ENCODE measurements around the gene SNN.

The SNN gene

GRCh38 chr16:11630046-11630767 lies 38.0 kb upstream of the SNN start:
- Mint-ChIP-seq H3K4me1 (ENCODE audit: low read depth) (peaks cover 40% of the 10 kb centered on the region), H3K4me3 (no peak overlapping the region), H3K27ac (peak overlapping the region; percentile 10)

DNA sequence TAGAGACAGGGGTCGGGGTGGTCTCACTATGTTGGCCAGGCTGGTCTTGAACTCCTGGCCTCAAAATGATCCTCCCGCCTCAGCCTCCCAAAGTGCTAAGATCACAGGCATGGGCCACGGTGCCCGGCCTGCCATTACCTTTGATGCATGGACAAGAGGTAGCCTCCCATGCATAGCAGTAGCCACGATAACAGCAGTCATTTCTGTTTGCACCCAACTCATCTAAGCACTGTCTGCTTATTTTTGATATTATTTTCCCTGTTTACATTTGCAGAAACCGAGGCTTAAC lies 37.5 kb upstream of the SNN start:
- peaks cover 38% of the 10 kb centered on the region for H3K4me1 Mint-ChIP-seq (ENCODE audit: low read depth)
- H3K36me3 Mint-ChIP-seq, result no peaks in the 10 kb centered on the region
- no peaks in the 10 kb centered on the region for H3K27me3 Mint-ChIP-seq
- no peak overlapping the region for H3K27ac Mint-ChIP-seq
- H3K4me3 Mint-ChIP-seq, result no peak overlapping the region
- H3K9me3 Mint-ChIP-seq (ENCODE audit: low read depth), result no peaks in the 10 kb centered on the region

More at GRCh38 chr16:11630046-11630767, 38.0 kb upstream of the SNN start:
- no peaks in the 10 kb centered on the region for H3K9me3 Mint-ChIP-seq (ENCODE audit: low read depth)
- H3K27me3 Mint-ChIP-seq, result no peaks in the 10 kb centered on the region
- no peaks in the 10 kb centered on the region for H3K36me3 Mint-ChIP-seq

- H3K4me1 Mint-ChIP-seq (ENCODE audit: low read depth), result peaks cover 39% of the 10 kb centered on the region
- no peak overlapping the region for H3K27ac Mint-ChIP-seq
- H3K27me3 Mint-ChIP-seq, result no peaks in the 10 kb centered on the region
Observed at GRCh38 chr16:11631214-11631613, 37.0 kb upstream of the SNN start.

DNA sequence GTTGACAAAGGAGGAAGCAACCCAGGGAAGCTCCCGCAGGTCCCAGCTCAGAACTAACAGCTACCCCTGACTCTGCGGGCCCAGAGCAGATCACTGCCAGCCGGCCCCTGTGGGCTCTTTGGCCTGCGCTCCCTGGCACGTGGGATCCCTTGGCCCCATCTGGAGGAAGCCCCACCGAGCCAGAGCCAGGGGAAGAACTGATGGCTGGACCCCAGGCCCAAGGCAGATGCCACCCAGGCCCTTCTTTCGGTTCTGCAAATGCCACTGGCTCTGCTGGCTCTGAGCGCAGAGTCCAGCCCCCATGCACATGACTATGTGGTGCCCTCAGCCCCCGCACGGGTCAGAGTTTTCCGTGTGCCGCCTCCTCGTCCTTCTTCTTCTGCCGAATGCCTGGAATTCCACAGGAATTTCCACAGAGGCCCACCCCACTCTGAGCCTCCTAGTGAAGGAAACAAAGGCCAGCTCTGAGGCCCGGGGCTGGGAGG lies 35.8 kb upstream of the SNN start:
- H3K9me3 Mint-ChIP-seq (ENCODE audit: low read depth), result no peaks in the 10 kb centered on the region
- no peaks in the 10 kb centered on the region for H3K27me3 Mint-ChIP-seq
- no peaks in the 10 kb centered on the region for H3K36me3 Mint-ChIP-seq
- no peak overlapping the region for H3K4me3 Mint-ChIP-seq
- peaks cover 39% of the 10 kb centered on the region for H3K4me1 Mint-ChIP-seq (ENCODE audit: low read depth)
- H3K27ac Mint-ChIP-seq, result no peak overlapping the region

More at GRCh38 chr16:11631214-11631613, 37.0 kb upstream of the SNN start:
- Mint-ChIP-seq H3K4me3 (no peak overlapping the region), H3K9me3 (ENCODE audit: low read depth) (no peaks in the 10 kb centered on the region), H3K36me3 (no peaks in the 10 kb centered on the region)

- Mint-ChIP-seq H3K36me3 (no peaks in the 10 kb centered on the region), H3K9me3 (ENCODE audit: low read depth) (no peaks in the 10 kb centered on the region), H3K4me3 (no peak overlapping the region), H3K4me1 (ENCODE audit: low read depth) (peaks cover 37% of the 10 kb centered on the region), H3K27ac (no peak overlapping the region), H3K27me3 (no peaks in the 10 kb centered on the region)
Observed at GRCh38 chr16:11633113-11633512, 35.1 kb upstream of the SNN start.

DNA sequence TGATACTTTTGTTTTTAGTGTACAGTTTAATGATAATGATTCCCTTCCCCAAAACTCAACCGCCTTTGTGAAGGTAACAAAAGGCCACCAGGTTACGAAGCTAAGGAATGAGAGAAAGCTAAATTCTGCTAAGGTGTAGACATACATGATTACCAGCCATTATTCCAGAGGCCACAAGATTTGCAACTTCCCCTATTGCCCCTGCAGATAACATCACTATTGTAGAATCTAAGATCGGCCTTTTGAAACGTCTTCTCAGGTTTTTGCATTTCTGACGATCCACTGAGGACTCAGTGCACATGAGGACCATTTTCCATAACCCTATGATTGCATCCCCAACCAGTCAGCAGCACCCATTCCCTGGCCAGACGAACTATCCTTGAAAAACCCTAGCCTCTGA lies 33.9 kb upstream of the SNN start:
- H3K4me1 Mint-ChIP-seq (ENCODE audit: low read depth), result peaks cover 31% of the 10 kb centered on the region
- H3K27ac Mint-ChIP-seq, result no peak overlapping the region

DNA sequence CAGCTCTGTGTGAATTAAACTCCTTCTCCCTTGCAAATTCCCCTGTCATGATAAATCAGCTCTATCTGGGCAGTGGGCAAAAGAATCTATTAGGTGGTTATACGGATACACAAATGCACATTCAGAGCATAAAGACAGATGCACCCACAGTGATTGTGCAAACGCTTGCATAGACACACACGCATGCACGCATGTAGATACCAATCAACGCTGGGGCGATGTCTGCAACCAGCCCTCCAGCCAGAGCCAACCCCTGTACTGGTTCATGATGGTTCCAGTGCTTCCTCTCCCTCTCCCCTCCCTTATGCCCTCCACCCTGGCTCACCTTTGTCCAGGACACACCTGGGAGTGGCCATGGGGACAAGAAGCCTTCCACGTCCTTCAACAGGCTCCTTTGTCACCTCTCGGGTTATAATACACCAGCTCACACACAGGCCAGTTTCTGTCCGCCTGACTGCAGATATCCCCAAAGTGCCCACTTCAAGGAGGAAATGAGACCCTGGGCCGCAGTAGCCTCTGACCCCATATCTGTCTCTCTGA lies 33.1 kb upstream of the SNN start:
- peaks cover 25% of the 10 kb centered on the region for H3K4me1 Mint-ChIP-seq (ENCODE audit: low read depth)
- H3K4me3 Mint-ChIP-seq, result no peak overlapping the region
- H3K27me3 Mint-ChIP-seq, result no peaks in the 10 kb centered on the region
- no peaks in the 10 kb centered on the region for H3K9me3 Mint-ChIP-seq (ENCODE audit: low read depth)
- H3K36me3 Mint-ChIP-seq, result no peaks in the 10 kb centered on the region
- H3K27ac Mint-ChIP-seq, result no peak overlapping the region

More for the DNA sequence above, 33.9 kb upstream of the SNN start:
- Mint-ChIP-seq H3K27me3 (no peaks in the 10 kb centered on the region), H3K4me3 (no peak overlapping the region), H3K36me3 (no peaks in the 10 kb centered on the region), H3K9me3 (ENCODE audit: low read depth) (no peaks in the 10 kb centered on the region)

GRCh38 chr16:11635679-11636171 lies 32.5 kb upstream of the SNN start:
- no peak overlapping the region for H3K4me3 Mint-ChIP-seq
- H3K36me3 Mint-ChIP-seq, result no peaks in the 10 kb centered on the region
- H3K4me1 Mint-ChIP-seq (ENCODE audit: low read depth), result peaks cover 21% of the 10 kb centered on the region
- no peak overlapping the region for H3K27ac Mint-ChIP-seq
- H3K27me3 Mint-ChIP-seq, result no peaks in the 10 kb centered on the region
- no peaks in the 10 kb centered on the region for H3K9me3 Mint-ChIP-seq (ENCODE audit: low read depth)

DNA sequence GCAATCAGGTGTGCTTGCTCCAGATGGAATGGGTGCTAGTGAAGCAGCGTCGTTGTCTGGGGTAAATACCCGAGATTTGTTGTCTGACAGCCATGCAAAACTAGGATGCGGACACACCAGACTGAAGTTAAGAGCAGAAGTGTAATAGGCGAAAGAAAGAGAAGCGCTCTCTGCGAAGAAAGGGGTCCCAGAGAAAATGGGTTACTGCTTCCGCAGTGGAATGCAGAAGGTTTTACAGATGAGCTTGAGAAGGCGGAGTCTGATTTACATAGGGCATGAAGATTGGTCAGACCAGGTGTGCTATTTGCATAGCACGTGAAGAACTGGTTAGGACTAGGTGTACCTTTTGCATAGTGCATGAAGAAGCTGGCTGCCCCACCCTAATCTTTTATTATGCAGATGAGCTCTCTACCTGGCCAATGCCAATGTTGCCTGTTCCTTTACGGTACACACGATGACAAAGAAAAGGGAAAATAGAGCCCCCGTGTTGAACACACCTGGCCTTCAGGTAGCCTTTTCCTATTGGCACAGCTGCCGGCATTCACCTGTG lies 32.0 kb upstream of the SNN start:
- H3K9me3 Mint-ChIP-seq (ENCODE audit: low read depth), result no peaks in the 10 kb centered on the region
- H3K4me3 Mint-ChIP-seq, result no peak overlapping the region
- H3K27ac Mint-ChIP-seq, result no peak overlapping the region
- peaks cover 22% of the 10 kb centered on the region for H3K4me1 Mint-ChIP-seq (ENCODE audit: low read depth)
- H3K27me3 Mint-ChIP-seq, result no peaks in the 10 kb centered on the region
- no peaks in the 10 kb centered on the region for H3K36me3 Mint-ChIP-seq

DNA sequence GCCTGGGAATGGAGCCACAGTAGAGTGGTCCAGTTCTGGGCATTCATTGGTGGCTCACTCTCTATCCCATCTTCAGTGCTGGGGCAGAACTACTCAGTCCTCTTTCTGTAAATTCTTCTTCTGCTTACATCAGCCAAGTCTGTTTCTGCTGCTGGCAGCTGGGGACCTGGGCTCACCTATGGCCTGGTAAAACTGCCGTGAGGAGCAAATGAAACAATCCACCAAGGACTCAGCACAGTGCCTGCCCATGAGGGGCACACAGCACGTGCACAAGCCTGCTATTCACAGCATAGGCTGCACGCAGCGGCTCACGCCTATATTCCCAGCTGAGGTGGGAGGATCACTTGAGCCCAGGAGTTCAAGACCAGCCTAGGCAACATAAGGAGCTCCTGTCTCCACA lies 30.9 kb upstream of the SNN start:
- H3K27me3 Mint-ChIP-seq, result no peaks in the 10 kb centered on the region
- no peaks in the 10 kb centered on the region for H3K36me3 Mint-ChIP-seq
- peaks cover 26% of the 10 kb centered on the region for H3K4me1 Mint-ChIP-seq (ENCODE audit: low read depth)
- H3K27ac Mint-ChIP-seq, result no peak overlapping the region
- H3K4me3 Mint-ChIP-seq, result no peak overlapping the region
- no peaks in the 10 kb centered on the region for H3K9me3 Mint-ChIP-seq (ENCODE audit: low read depth)

- Mint-ChIP-seq H3K9me3 (ENCODE audit: low read depth) (no peaks in the 10 kb centered on the region), H3K4me1 (ENCODE audit: low read depth) (peaks cover 28% of the 10 kb centered on the region), H3K36me3 (no peaks in the 10 kb centered on the region), H3K27me3 (no peaks in the 10 kb centered on the region), H3K27ac (no peak overlapping the region), H3K4me3 (no peak overlapping the region)
Observed at GRCh38 chr16:11638140-11638539, 30.1 kb upstream of the SNN start.

DNA sequence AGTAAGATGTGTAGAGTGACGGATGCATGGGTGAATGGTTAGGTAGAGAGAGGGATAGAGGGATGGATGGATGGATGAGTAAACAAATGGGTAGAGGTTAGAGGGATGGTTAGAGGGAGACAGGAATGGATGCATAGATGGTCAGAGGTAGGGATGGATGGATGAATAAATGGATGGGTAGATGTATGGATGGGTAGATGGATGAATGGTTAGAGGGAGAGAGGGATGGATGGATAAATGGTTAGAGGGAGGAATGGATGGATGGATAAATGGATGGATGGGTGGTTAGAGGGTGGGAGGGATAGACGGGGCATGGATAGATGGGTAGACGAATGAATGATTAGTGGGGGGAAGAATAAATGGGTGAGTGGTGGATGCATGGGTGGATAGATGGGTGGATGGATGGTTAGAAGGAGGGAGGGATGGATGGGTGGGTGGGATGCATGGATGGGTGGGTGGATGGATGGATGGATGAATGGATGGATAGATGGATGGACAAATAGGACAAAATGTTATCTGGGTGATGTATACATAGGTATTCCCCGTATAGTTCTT lies 29.2 kb upstream of the SNN start:
- Mint-ChIP-seq H3K9me3 (ENCODE audit: low read depth) (no peaks in the 10 kb centered on the region), H3K27ac (no peak overlapping the region), H3K27me3 (no peaks in the 10 kb centered on the region), H3K36me3 (no peaks in the 10 kb centered on the region), H3K4me1 (ENCODE audit: low read depth) (peaks cover 24% of the 10 kb centered on the region), H3K4me3 (no peak overlapping the region)

DNA sequence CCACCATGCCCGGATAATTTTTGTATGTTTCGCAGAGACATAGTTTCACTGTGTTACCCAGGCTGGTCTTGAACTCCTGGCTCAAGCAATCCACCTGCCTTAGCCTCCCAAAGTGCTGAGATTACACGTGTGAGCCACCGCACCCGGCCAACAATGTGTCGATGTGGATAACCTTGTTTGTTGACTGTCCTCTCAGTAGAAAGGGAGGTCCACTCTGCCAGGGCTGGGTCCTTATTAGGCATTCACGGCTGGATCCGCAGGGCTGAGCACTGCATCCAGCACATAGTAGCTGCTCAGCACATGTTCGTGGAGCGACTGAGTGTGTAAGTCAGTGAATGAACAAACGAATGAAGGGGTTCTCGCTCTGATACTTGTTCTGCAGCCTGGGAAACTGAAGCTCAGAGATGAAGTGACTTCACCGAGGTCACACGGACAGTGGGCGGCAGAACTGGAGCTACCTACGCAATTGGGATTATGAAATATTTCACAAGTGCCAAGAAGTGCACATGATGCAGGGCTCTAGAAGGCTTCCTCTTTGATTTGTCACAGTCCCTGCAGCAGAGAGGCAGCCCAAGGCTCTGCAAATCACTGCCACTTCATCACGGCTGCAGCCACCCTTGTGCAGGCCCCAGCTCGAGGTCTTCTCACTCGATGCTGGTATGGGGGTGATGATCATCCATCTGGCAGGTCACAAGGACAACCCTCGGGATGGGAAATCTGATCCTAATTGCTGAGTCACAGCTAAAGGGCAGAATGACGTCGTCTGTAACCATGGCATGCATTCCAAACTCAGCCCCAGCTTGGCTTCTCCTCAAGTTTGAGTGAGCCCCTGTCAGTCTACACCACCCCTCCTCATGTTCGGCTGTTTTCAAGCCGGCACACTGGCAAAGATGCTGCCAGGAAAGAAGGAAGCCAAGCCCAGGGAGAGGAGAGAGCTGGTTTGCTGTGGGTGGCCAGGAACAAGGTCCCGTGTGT lies 28.0 kb upstream of the SNN start:
- Mint-ChIP-seq H3K36me3 (no peaks in the 10 kb centered on the region), H3K9me3 (ENCODE audit: low read depth) (no peaks in the 10 kb centered on the region), H3K4me3 (no peak overlapping the region), H3K27ac (no peak overlapping the region), H3K4me1 (ENCODE audit: low read depth) (peaks cover 19% of the 10 kb centered on the region), H3K27me3 (no peaks in the 10 kb centered on the region)

- H3K27ac Mint-ChIP-seq, result no peak overlapping the region
- H3K4me1 Mint-ChIP-seq (ENCODE audit: low read depth), result peaks cover 11% of the 10 kb centered on the region
- no peak overlapping the region for H3K4me3 Mint-ChIP-seq
- H3K9me3 Mint-ChIP-seq (ENCODE audit: low read depth), result no peaks in the 10 kb centered on the region
- H3K27me3 Mint-ChIP-seq, result no peaks in the 10 kb centered on the region
- H3K36me3 Mint-ChIP-seq, result no peaks in the 10 kb centered on the region
Observed at GRCh38 chr16:11640987-11641817, 27.1 kb upstream of the SNN start.
